ENCODE data around the gene ASPHD1.
A peak's percentile ranks its signal among the peaks of the same experiment; 100 is the strongest.
"Not testable (repeated sequence)": the region's sequence is repeated elsewhere in the genome, so short reads cannot be mapped to it uniquely, and the experiment has no call there.

The ASPHD1 gene

GRCh38 chr16:29900102-29900887 is at the start of gene ASPHD1:
ASPHD1 (plus strand) TSS chr16:29900488; CDS start chr16:29900972, 484 bp downstream.
- FAIRE-seq: no peak
- peak; percentile 92 for DNase-seq (ENCODE audit: low spot score)

GRCh38 chr16:29850998-29851397 is 49.3 kb upstream of the ASPHD1 start:
- DNase-seq (ENCODE audit: low spot score) (no peak), FAIRE-seq (no peak)

GRCh38 chr16:29852654-29853053 is 47.6 kb upstream of the ASPHD1 start:
- DNase-seq (ENCODE audit: low spot score) (no peak), FAIRE-seq (no peak)

GRCh38 chr16:29854520-29855100 is 45.7 kb upstream of the ASPHD1 start:
- FAIRE-seq (no peak), DNase-seq (ENCODE audit: low spot score) (no peak)

- FAIRE-seq: peak; percentile 83
- DNase-seq (ENCODE audit: low spot score): peak; percentile 67
These were observed 43.0 kb upstream of the ASPHD1 start for GRCh38 chr16:29857133-29857760.

- no peak for FAIRE-seq
These were observed 42.0 kb upstream of the ASPHD1 start for GRCh38 chr16:29858149-29858849.

GRCh38 chr16:29858974-29859373 is 41.3 kb upstream of the ASPHD1 start:
- no peak for FAIRE-seq
- DNase-seq (ENCODE audit: low spot score): no peak

More at GRCh38 chr16:29858149-29858849, 42.0 kb upstream of the ASPHD1 start:
- DNase-seq (ENCODE audit: low spot score): no peak

- DNase-seq (ENCODE audit: low spot score) (no peak), FAIRE-seq (no peak)
These were observed 40.1 kb upstream of the ASPHD1 start for GRCh38 chr16:29860218-29860617.

GRCh38 chr16:29862383-29862883 is 37.9 kb upstream of the ASPHD1 start:
- FAIRE-seq (no peak), DNase-seq (ENCODE audit: low spot score) (peak; percentile 5)

- FAIRE-seq: peak; percentile 78
These were observed 37.2 kb upstream of the ASPHD1 start, which contains the start of gene CDIPT for GRCh38 chr16:29862884-29863668. CDIPT (minus strand) TSS chr16:29863226; CDS start chr16:29862857, 369 bp downstream.

GRCh38 chr16:29863669-29863984 is 36.7 kb upstream of the ASPHD1 start:
- DNase-seq (ENCODE audit: low spot score) (no peak), FAIRE-seq (no peak)

More at GRCh38 chr16:29862884-29863668, 37.2 kb upstream of the ASPHD1 start, which contains the start of gene CDIPT:
- peak; percentile 86 for DNase-seq (ENCODE audit: low spot score)

- DNase-seq (ENCODE audit: low spot score): no peak
- no peak for FAIRE-seq
These were observed 36.1 kb upstream of the ASPHD1 start for GRCh38 chr16:29864205-29864604.

- DNase-seq (ENCODE audit: low spot score) (no peak), FAIRE-seq (no peak)
These were observed 31.8 kb upstream of the ASPHD1 start for GRCh38 chr16:29868396-29869009.

- FAIRE-seq; DNase-seq (ENCODE audit: low spot score): not testable (repeated sequence)
These were observed 31.2 kb upstream of the ASPHD1 start for GRCh38 chr16:29869067-29869466.

GRCh38 chr16:29871822-29872546 is 28.3 kb upstream of the ASPHD1 start:
- no peak for DNase-seq (ENCODE audit: low spot score)
- no peak for FAIRE-seq

- FAIRE-seq: no peak
- DNase-seq (ENCODE audit: low spot score): no peak
These were observed 27.0 kb upstream of the ASPHD1 start for GRCh38 chr16:29873319-29873718.

- no peak for DNase-seq (ENCODE audit: low spot score)
- no peak for FAIRE-seq
These were observed 25.1 kb upstream of the ASPHD1 start for GRCh38 chr16:29875206-29875605.

GRCh38 chr16:29876217-29876593 is 24.1 kb upstream of the ASPHD1 start:
- FAIRE-seq (no peak), DNase-seq (ENCODE audit: low spot score) (no peak)

- DNase-seq (ENCODE audit: low spot score): no peak
- no peak for FAIRE-seq
These were observed 23.6 kb upstream of the ASPHD1 start for GRCh38 chr16:29876594-29877249.
